Muscle layer of duodenum (tissue), 2 donors: ENCODE measurements around the gene BAIAP2.

Experiments
- H3K27ac ChIP-seq: one replicate; pipeline ENCODE4 v1.7.0; 2013; ENCODE audit warnings: mild to moderate bottlenecking, low read length
- H3K27me3 ChIP-seq: one replicate; pipeline ENCODE4 v1.7.0; 2013; ENCODE audit warnings: low read depth, mild to moderate bottlenecking, control low read depth, low read length
- H3K36me3 ChIP-seq, 2 donors: one replicate each; pipeline ENCODE4 v1.7.0; 2013; ENCODE audit warnings: low read length in 2 of 2, control low read depth in 1 of 2, mild to moderate bottlenecking in 1 of 2; ENCODE audit not compliant: insufficient read depth in 2 of 2, control insufficient read depth in 1 of 2
- H3K4me1 ChIP-seq, 2 donors: one replicate each; pipeline ENCODE4 v1.7.0; 2013; ENCODE audit warnings: low read length in 2 of 2, mild to moderate bottlenecking in 2 of 2, control low read depth in 1 of 2, moderate library complexity in 1 of 2; ENCODE audit not compliant: insufficient read depth in 2 of 2, control insufficient read depth in 1 of 2
- H3K4me3 ChIP-seq, 2 donors: one replicate each; pipeline ENCODE4 v1.7.0; 2013; ENCODE audit warnings: low read length in 2 of 2, low read depth in 1 of 2, mild to moderate bottlenecking in 1 of 2
- H3K9me3 ChIP-seq, 2 donors: one replicate each; pipeline ENCODE4 v1.7.0; 2013; ENCODE audit warnings: low read length in 2 of 2, control low read depth in 1 of 2, mild to moderate bottlenecking in 1 of 2; ENCODE audit not compliant: control insufficient read depth in 1 of 2
- donor health status: healthy.

The BAIAP2 gene

DNA sequence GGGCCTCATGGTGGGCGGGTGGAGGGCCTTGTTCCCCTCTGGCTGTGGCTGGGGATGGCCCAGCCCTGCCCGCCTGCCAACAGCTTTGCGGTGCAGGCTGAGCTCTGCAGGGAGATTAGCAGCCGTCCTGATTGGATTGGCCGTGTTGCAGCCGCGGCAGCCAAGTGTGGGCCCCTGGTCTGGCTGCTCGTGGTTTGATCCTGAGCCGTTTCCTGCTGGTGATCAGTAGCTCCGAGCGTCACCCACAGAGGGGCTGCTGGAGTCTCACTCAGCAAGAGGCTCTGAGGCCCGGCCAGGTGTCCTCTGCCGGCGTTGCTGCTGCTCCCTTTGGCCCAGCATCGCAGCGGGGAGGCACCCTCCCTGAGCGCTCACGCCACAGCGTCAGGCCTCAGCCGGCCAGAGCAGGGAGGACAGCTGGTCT is 32.5 kb downstream of the BAIAP2 start:
- H3K4me1 ChIP-seq, result peaks cover 0 to 19% of the 10 kb centered on the region in 2 donors
- no peaks in the 10 kb centered on the region for H3K9me3 ChIP-seq
- H3K4me3 ChIP-seq, result no peak overlapping the region
- peaks cover 0 to 6% of the 10 kb centered on the region in 2 donors for H3K36me3 ChIP-seq
- no peak overlapping the region for H3K27ac ChIP-seq
- no peaks in the 10 kb centered on the region for H3K27me3 ChIP-seq

- Histone ChIP-seq H3K9me3 (no peaks in the 10 kb centered on the region), H3K27me3 (no peaks in the 10 kb centered on the region), H3K36me3 (peaks cover 0 to 6% of the 10 kb centered on the region in 2 donors), H3K4me1 (peaks cover 0 to 12% of the 10 kb centered on the region in 2 donors), H3K4me3 (no peak overlapping the region), H3K27ac (no peak overlapping the region)
Observed at GRCh38 chr17:81068411-81069134, 33.6 kb downstream of the BAIAP2 start.

GRCh38 chr17:81069135-81069645 is 34.2 kb downstream of the BAIAP2 start:
- H3K36me3 ChIP-seq, result peaks cover 0 to 6% of the 10 kb centered on the region in 2 donors
- H3K27ac ChIP-seq, result no peak overlapping the region
- no peak overlapping the region for H3K4me3 ChIP-seq
- no peaks in the 10 kb centered on the region for H3K27me3 ChIP-seq
- no peaks in the 10 kb centered on the region for H3K9me3 ChIP-seq
- peaks cover 0 to 12% of the 10 kb centered on the region in 2 donors for H3K4me1 ChIP-seq

- H3K36me3 ChIP-seq, result peaks cover 0 to 10% of the 10 kb centered on the region in 2 donors
- H3K4me1 ChIP-seq, result peaks cover 0 to under 1% of the 10 kb centered on the region in 2 donors
- H3K27ac ChIP-seq, result no peak overlapping the region
- H3K27me3 ChIP-seq, result no peaks in the 10 kb centered on the region
- no peaks in the 10 kb centered on the region for H3K9me3 ChIP-seq
- no peak overlapping the region for H3K4me3 ChIP-seq
Observed at GRCh38 chr17:81070541-81071246, 35.7 kb downstream of the BAIAP2 start.

- H3K4me3 ChIP-seq, result no peak overlapping the region
- no peak overlapping the region for H3K27ac ChIP-seq
- peaks cover 0 to 18% of the 10 kb centered on the region in 2 donors for H3K36me3 ChIP-seq
- no peaks in the 10 kb centered on the region for H3K27me3 ChIP-seq
- H3K9me3 ChIP-seq, result no peaks in the 10 kb centered on the region
- no peaks in the 10 kb centered on the region for H3K4me1 ChIP-seq
Observed at GRCh38 chr17:81071761-81072741, 37.1 kb downstream of the BAIAP2 start.

DNA sequence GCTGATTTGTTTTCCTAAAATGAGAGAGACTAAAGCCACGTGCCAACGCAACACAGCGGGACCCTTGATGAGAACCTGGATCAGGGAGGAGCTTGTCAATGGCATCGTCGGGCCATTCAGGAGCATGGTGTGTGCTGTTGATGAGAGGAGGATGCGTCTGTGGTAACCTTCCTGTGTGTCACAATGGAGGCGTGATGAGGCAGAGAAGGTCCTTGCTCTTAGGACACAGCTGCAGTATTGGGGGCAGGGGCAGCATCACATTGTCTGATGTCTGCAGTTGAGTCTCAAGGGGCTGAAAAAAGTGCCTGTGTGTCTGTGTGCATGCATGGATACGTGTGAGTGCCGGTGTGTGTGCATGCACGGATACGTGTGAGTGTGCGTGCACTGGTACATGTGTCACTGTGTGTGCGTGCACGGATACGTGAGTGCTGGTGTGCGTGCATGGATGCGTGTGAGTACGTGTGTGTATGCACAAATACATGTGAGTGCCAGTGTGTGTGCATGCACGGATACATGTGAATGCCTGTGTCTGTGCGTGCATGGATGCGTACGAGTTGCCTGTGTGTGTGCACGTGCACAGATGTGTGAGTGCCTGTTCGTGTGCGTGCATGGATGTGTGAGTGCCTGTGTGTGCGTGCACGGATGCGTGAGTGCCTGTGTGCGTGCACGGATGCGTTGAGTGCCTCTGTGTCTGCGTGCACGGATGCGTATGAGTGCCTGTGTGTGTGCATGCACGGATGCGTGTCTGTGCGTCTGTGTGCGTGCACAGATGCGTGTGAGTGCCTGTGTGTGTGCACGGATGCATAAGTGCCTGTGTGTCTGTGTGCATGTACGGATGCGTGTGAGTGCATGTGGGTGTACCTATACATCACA is 39.3 kb downstream of the BAIAP2 start:
- peaks cover 0 to 20% of the 10 kb centered on the region in 2 donors for H3K36me3 ChIP-seq
- H3K4me3 ChIP-seq, result no peak overlapping the region
- no peaks in the 10 kb centered on the region for H3K9me3 ChIP-seq
- H3K4me1 ChIP-seq, result no peaks in the 10 kb centered on the region
- H3K27me3 ChIP-seq, result no peaks in the 10 kb centered on the region
- H3K27ac ChIP-seq, result no peak overlapping the region

DNA sequence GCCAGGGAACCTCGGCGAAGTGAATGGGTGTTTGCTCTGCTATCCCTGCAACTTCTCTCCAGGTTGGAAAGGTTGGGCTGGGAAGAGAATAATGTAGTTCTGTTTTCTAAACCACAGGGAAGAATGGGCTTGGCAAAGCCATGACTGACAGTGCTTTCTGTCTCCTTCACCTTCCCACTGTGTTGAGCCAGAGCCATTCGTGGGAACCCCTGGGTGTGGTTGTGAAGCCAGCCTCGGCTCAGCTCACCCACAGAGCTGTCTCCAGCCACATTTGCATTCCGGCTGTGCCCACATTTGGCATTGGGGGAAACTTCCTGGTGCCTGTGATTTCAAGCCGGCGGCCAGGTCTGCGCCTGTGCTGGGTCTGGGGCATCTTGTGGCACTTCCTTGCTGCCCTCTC is 39.9 kb downstream of the BAIAP2 start:
- Histone ChIP-seq H3K4me3 (no peak overlapping the region), H3K4me1 (peaks cover 0 to 4% of the 10 kb centered on the region in 2 donors), H3K36me3 (peaks cover 0 to 25% of the 10 kb centered on the region in 2 donors)

GRCh38 chr17:81075307-81075706 is 40.4 kb downstream of the BAIAP2 start:
- H3K27ac ChIP-seq, result no peak overlapping the region
- no peaks in the 10 kb centered on the region for H3K9me3 ChIP-seq
- peaks cover 0 to 25% of the 10 kb centered on the region in 2 donors for H3K36me3 ChIP-seq
- no peak overlapping the region for H3K4me3 ChIP-seq
- H3K27me3 ChIP-seq, result no peaks in the 10 kb centered on the region
- peaks cover 0 to 6% of the 10 kb centered on the region in 2 donors for H3K4me1 ChIP-seq

More for the DNA sequence above, 39.9 kb downstream of the BAIAP2 start:
- Histone ChIP-seq H3K27me3 (no peaks in the 10 kb centered on the region), H3K9me3 (no peaks in the 10 kb centered on the region), H3K27ac (no peak overlapping the region)

- Histone ChIP-seq H3K9me3 (no peaks in the 10 kb centered on the region), H3K4me1 (peaks cover 0 to 12% of the 10 kb centered on the region in 2 donors), H3K27me3 (no peaks in the 10 kb centered on the region), H3K36me3 (peaks cover 0 to 25% of the 10 kb centered on the region in 2 donors), H3K4me3 (no peak overlapping the region), H3K27ac (no peak overlapping the region)
Observed at GRCh38 chr17:81076141-81076679, 41.3 kb downstream of the BAIAP2 start.
